Stimulated activated CD4-positive, alpha-beta T cell treated with anti-CD3 and anti-CD28 coated beads, Interleukin-2, amount 100 ng/mL, for 48 hours (primary cell): ENCODE measurements around the gene TTC22.

Source experiments
- DNase-seq, 2 donors: peaks; one replicate each; pipeline ENCODE4 v3.0.0-alpha.2; 2020

The TTC22 gene

GRCh38 chr1:54745274-54745673 lies 55.8 kb downstream of the TTC22 start:
- no peak for DNase-seq

- no peak for DNase-seq
Observed at GRCh38 chr1:54744696-54745095, 56.4 kb downstream of the TTC22 start.

GRCh38 chr1:54743416-54744226 lies 57.5 kb downstream of the TTC22 start:
- no peak for DNase-seq

- DNase-seq, result no peak
Observed at GRCh38 chr1:54742282-54742681, 58.8 kb downstream of the TTC22 start.

GRCh38 chr1:54741531-54741930 lies 59.6 kb downstream of the TTC22 start:
- DNase-seq, result no peak

GRCh38 chr1:54738244-54738643 lies 62.9 kb downstream of the TTC22 start:
- DNase-seq, result no peak

GRCh38 chr1:54736685-54737084 lies 64.4 kb downstream of the TTC22 start:
- no peak for DNase-seq
